H9 (cell line): ENCODE data around the gene HECW1. TPM values are rescaled to one million over a fixed set of nuclear protein-coding genes. Genes with fewer than 3 reads are reported as not detected.
A peak's percentile ranks its signal among the peaks of the same experiment; 100 is the strongest.

Experiments
- DNase-seq: peaks from one replicate; pipeline ENCODE4 v3.0.0-alpha.2; 2017
- H2AFZ ChIP-seq: one replicate; pipeline ENCODE4 v1.6.1; 2013; ENCODE audit warnings: mild to moderate bottlenecking, low read length, control low read depth, moderate library complexity
- H2AK5ac ChIP-seq: 2 replicates; pipeline ENCODE4 v1.6.1; 2013; ENCODE audit warnings: low read length, control low read depth, mixed read lengths; ENCODE audit not compliant: insufficient read length
- H2BK120ac ChIP-seq: one replicate; pipeline ENCODE4 v1.6.1; 2013; ENCODE audit warnings: low read depth, mild to moderate bottlenecking, low read length, control low read depth, inconsistent platforms; ENCODE audit not compliant: poor library complexity, severe bottlenecking
- H2BK12ac ChIP-seq: 2 replicates; pipeline ENCODE4 v1.6.1; 2013; ENCODE audit warnings: low read length, control low read depth, mixed read lengths, low read depth; ENCODE audit not compliant: insufficient read length
- H2BK15ac ChIP-seq: 2 replicates; pipeline ENCODE4 v1.6.1; 2013; ENCODE audit warnings: low read depth, low read length, control low read depth
- H2BK20ac ChIP-seq: one replicate; pipeline ENCODE4 v1.6.1; 2013; ENCODE audit warnings: low read depth, mild to moderate bottlenecking, low read length, control low read depth, inconsistent platforms; ENCODE audit not compliant: poor library complexity, severe bottlenecking
- H2BK5ac ChIP-seq: 2 replicates; pipeline ENCODE4 v1.6.1; 2013; ENCODE audit warnings: low read length, control low read depth, mixed read lengths; ENCODE audit not compliant: insufficient read length
- H3K14ac ChIP-seq: 2 replicates; pipeline ENCODE4 v1.6.1; 2013; ENCODE audit warnings: low read length, control low read depth; ENCODE audit not compliant: insufficient read depth
- H3K18ac ChIP-seq: 2 replicates; pipeline ENCODE4 v1.6.1; 2013; ENCODE audit warnings: low read depth, mild to moderate bottlenecking, mixed read lengths, low read length, control low read depth; ENCODE audit not compliant: insufficient read length
- H3K23ac ChIP-seq: 2 replicates; pipeline ENCODE4 v1.6.1; 2013; ENCODE audit warnings: low read length, control low read depth, mixed read lengths, low read depth; ENCODE audit not compliant: insufficient read length
- H3K23me2 ChIP-seq: 2 replicates; pipeline ENCODE4 v1.6.1; 2013; ENCODE audit warnings: low read depth, mild to moderate bottlenecking, mixed read lengths, low read length, control low read depth; ENCODE audit not compliant: insufficient read length, poor library complexity, severe bottlenecking
- H3K27ac ChIP-seq: 2 replicates; pipeline ENCODE4 v1.5.1; 2013; ENCODE audit warnings: low read length, control low read depth, mixed read lengths, low read depth; ENCODE audit not compliant: insufficient read length
- H3K27me3 ChIP-seq: 2 replicates; pipeline ENCODE4 v1.6.1; 2013; ENCODE audit warnings: low read length, control low read depth, inconsistent platforms; ENCODE audit not compliant: insufficient read depth
- H3K4ac ChIP-seq: 2 replicates; pipeline ENCODE4 v1.6.1; 2013; ENCODE audit warnings: low read depth, mild to moderate bottlenecking, control low read depth, inconsistent platforms, low read length, moderate library complexity
- H3K4me1 ChIP-seq: 2 replicates; pipeline ENCODE4 v1.6.1; 2013; ENCODE audit warnings: low read length, control low read depth, inconsistent platforms; ENCODE audit not compliant: insufficient read depth
- H3K4me2 ChIP-seq: 2 replicates; pipeline ENCODE4 v1.6.1; 2013; ENCODE audit warnings: low read length, control low read depth, mixed read lengths; ENCODE audit not compliant: insufficient read length, insufficient read depth
- H3K56ac ChIP-seq: 2 replicates; pipeline ENCODE4 v1.6.1; 2013; ENCODE audit warnings: low read depth, mild to moderate bottlenecking, mixed read lengths, low read length, control low read depth; ENCODE audit not compliant: insufficient read length
- H3K79me1 ChIP-seq: 2 replicates; pipeline ENCODE4 v1.6.1; 2013; ENCODE audit warnings: low read depth, mild to moderate bottlenecking, moderate library complexity, low read length, control low read depth, inconsistent platforms; ENCODE audit not compliant: insufficient read depth, poor library complexity, severe bottlenecking
- H3K79me2 ChIP-seq: 2 replicates; pipeline ENCODE4 v1.6.1; 2013; ENCODE audit warnings: low read length, control low read depth, inconsistent platforms; ENCODE audit not compliant: insufficient read depth
- H3K9ac ChIP-seq: 2 replicates; pipeline ENCODE4 v1.6.1; 2013; ENCODE audit warnings: low read length, control low read depth, mixed read lengths; ENCODE audit not compliant: insufficient read length; ENCODE audit errors: extremely low read depth
- H3K9me3 ChIP-seq: one replicate; pipeline ENCODE4 v1.6.1; 2013; ENCODE audit warnings: low read depth, low read length, inconsistent platforms; ENCODE audit not compliant: control insufficient read depth
- H3T11ph ChIP-seq: one replicate; pipeline ENCODE4 v1.6.1; 2013; ENCODE audit warnings: mild to moderate bottlenecking, low read length, control low read depth, inconsistent platforms
- H4K20me1 ChIP-seq: one replicate; pipeline ENCODE4 v1.6.1; 2013; ENCODE audit not compliant: control insufficient read depth, insufficient read length, insufficient read depth
- H4K5ac ChIP-seq: 2 replicates; pipeline ENCODE4 v1.6.1; 2013; ENCODE audit warnings: low read depth, mild to moderate bottlenecking, mixed read lengths, low read length, control low read depth; ENCODE audit not compliant: insufficient read length
- H4K8ac ChIP-seq: replicated peaks from 2 replicates; pipeline ENCODE4 v1.6.1; 2013; ENCODE audit warnings: low read length, control low read depth, mixed read lengths, low read depth; ENCODE audit not compliant: insufficient read length
- H4K91ac ChIP-seq: 2 replicates; pipeline ENCODE4 v1.6.1; 2013; ENCODE audit warnings: low read depth, mild to moderate bottlenecking, moderate library complexity, mixed read lengths, low read length, control low read depth; ENCODE audit not compliant: insufficient read length
- H3K27ac Mint-ChIP-seq, 3 experiments: 2 replicates in 2 of 3; 3 replicates in 1 of 3; pipeline ENCODE4 v1.8.0; 2020 to 2021; ENCODE audit warnings: mixed read lengths in 3 of 3, mild to moderate bottlenecking in 1 of 3, moderate library complexity in 1 of 3
- H3K27me3 Mint-ChIP-seq: 2 replicates; pipeline ENCODE4 v1.8.0; 2021; ENCODE audit warnings: low read depth, mild to moderate bottlenecking, moderate library complexity, mixed read lengths
- H3K36me3 Mint-ChIP-seq, 3 experiments: 2 replicates in 2 of 3; 3 replicates in 1 of 3; pipeline ENCODE4 v1.8.0; 2020 to 2021; ENCODE audit warnings: low read depth in 3 of 3, mixed read lengths in 3 of 3; ENCODE audit not compliant: insufficient read depth in 1 of 3
- H3K4me1 Mint-ChIP-seq, 2 experiments: 2 replicates each; pipeline ENCODE4 v1.8.0; 2020; ENCODE audit warnings: mixed read lengths in 2 of 2
- H3K4me3 Mint-ChIP-seq, 2 experiments: 2 replicates in 1 of 2; 3 replicates in 1 of 2; pipeline ENCODE4 v1.8.0; 2020 to 2021; ENCODE audit warnings: mild to moderate bottlenecking in 2 of 2, mixed read lengths in 2 of 2, moderate library complexity in 1 of 2
- H3K9me3 Mint-ChIP-seq, 2 experiments: 2 replicates in 1 of 2; 3 replicates in 1 of 2; pipeline ENCODE4 v1.8.0; 2020; ENCODE audit warnings: mild to moderate bottlenecking in 2 of 2, mixed read lengths in 2 of 2, moderate library complexity in 1 of 2
- WGBS: extraction: QIAGEN DNeasy Blood & Tissue Kit; methylation state at CpG from one replicate; pipeline ENCODE4 v1.1.7; 2013; ENCODE audit warnings: missing lambda C conversion rate, low lambda C conversion rate, mixed read lengths; ENCODE audit not compliant: insufficient read length; ENCODE audit errors: extremely low coverage; 5-methylcytosine and 5-hydroxymethylcytosine counted together
- total RNA-seq: library from RNA; stranded (reverse); gene quantifications from 2 replicates; pipeline ENCODE4 v1.2.1, GENCODE V29; 2021
- TF ChIP-seq, protein P1 (sequence below): fragments of 200-600 bp; sonication (generic); conservative IDR thresholded peaks from 3 replicates; pipeline ENCODE4 v1.8.0; 2021; ENCODE audit warnings: antibody characterized with exemption, mild to moderate bottlenecking

Gene HECW1
- total RNA-seq, 1 experiment from 2014 or later, result 5.0 TPM

GRCh38 chr7:43116451-43116850 is 4.0 kb downstream of the HECW1 start:
- no peak overlapping the region for H3K9ac ChIP-seq
- H3K18ac ChIP-seq, result no peak overlapping the region
- H2AFZ ChIP-seq, result no peak overlapping the region
- no peak overlapping the region for H3K56ac ChIP-seq
- no peak overlapping the region for H4K91ac ChIP-seq
- WGBS, result no CpG with 5 or more reads among the region's 2 CpGs
- Mint-ChIP-seq H3K36me3 (no peaks in the 10 kb centered on the region), H3K27me3 (peaks cover 19% of the 10 kb centered on the region), H3K9me3 (no peaks in the 10 kb centered on the region), H3K27ac (no peak overlapping the region), H3K4me3 (no peak overlapping the region), H3K4me1 (peaks cover 33 to 44% of the 10 kb centered on the region in 2 experiments)
- no peak overlapping the region for H2BK15ac ChIP-seq
- H4K20me1 ChIP-seq, result no peaks in the 10 kb centered on the region
- H3K4ac ChIP-seq, result no peak overlapping the region
- peaks cover 7% of the 10 kb centered on the region; the same call in 1 of the 2 replicates for H3K79me2 ChIP-seq
- peaks cover 15% of the 10 kb centered on the region for H3K23me2 ChIP-seq
- H2BK120ac ChIP-seq, result no peak overlapping the region
- H3K79me1 ChIP-seq, result peaks cover 3% of the 10 kb centered on the region
- H3K27ac ChIP-seq, result no peak overlapping the region
- H4K8ac ChIP-seq, result no peak overlapping the region
- H3K9me3 ChIP-seq, result no peaks in the 10 kb centered on the region
- H3K4me2 ChIP-seq, result peak overlapping the region; percentile 7
- no peak overlapping the region for H2AK5ac ChIP-seq
- no peak overlapping the region for H3K23ac ChIP-seq
- no peak overlapping the region for H2BK20ac ChIP-seq
- peaks cover 17% of the 10 kb centered on the region; the same call in 1 of the 2 replicates for H3K4me1 ChIP-seq
- H4K5ac ChIP-seq, result no peak overlapping the region
- no peak overlapping the region for H2BK5ac ChIP-seq
- no peak overlapping the region for H3K14ac ChIP-seq
- no peaks in the 10 kb centered on the region for H3K27me3 ChIP-seq
- H3T11ph ChIP-seq, result no peak overlapping the region
- TF ChIP-seq, protein P1, sequence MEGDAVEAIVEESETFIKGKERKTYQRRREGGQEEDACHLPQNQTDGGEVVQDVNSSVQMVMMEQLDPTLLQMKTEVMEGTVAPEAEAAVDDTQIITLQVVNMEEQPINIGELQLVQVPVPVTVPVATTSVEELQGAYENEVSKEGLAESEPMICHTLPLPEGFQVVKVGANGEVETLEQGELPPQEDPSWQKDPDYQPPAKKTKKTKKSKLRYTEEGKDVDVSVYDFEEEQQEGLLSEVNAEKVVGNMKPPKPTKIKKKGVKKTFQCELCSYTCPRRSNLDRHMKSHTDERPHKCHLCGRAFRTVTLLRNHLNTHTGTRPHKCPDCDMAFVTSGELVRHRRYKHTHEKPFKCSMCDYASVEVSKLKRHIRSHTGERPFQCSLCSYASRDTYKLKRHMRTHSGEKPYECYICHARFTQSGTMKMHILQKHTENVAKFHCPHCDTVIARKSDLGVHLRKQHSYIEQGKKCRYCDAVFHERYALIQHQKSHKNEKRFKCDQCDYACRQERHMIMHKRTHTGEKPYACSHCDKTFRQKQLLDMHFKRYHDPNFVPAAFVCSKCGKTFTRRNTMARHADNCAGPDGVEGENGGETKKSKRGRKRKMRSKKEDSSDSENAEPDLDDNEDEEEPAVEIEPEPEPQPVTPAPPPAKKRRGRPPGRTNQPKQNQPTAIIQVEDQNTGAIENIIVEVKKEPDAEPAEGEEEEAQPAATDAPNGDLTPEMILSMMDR, result no peak
- DNase-seq, result no peak
- H2BK12ac ChIP-seq, result no peak overlapping the region
